Erythroblast (primary cell): ENCODE data around the gene PIK3R6.

Experiments
- GATA1 ChIP-seq: IDR thresholded peaks from 2 replicates; pipeline ENCODE4 v1.6.1; 2011; ENCODE audit warnings: low read depth, mild to moderate bottlenecking, control low read depth, low read length, moderate library complexity
- POLR2A ChIP-seq: IDR thresholded peaks from 2 replicates; pipeline ENCODE4 v1.6.1; 2011; ENCODE audit warnings: mild to moderate bottlenecking, low read length

- no peak for TF ChIP-seq POLR2A
- TF ChIP-seq GATA1: no peak
These were observed 11.8 kb downstream of the PIK3R6 start for GRCh38 chr17:8855477-8856204.
